ENCODE results near the gene BAZ2A. TPM values are rescaled to one million over a fixed set of nuclear protein-coding genes. Genes with fewer than 3 reads are reported as not detected.

Gene BAZ2A
- total RNA-seq, 2 donors from 2014 or later: 48.7 to 143 TPM

GRCh38 chr12:56644654-56645053 lies 14.5 kb upstream of the BAZ2A start:
- Histone ChIP-seq H3K9me3 (no peaks in the 10 kb centered on the region), H3K27ac (peak overlapping the region; percentile 87 to 94), H3K36me3 (peaks cover 13 to 14% of the 10 kb centered on the region in 2 donors), H3K4me1 (replicated peaks) (no peaks in the 10 kb centered on the region), H3K27me3 (replicated peaks; ENCODE audit: insufficient read depth) (no peaks in the 10 kb centered on the region), H3K4me3 (peak overlapping the region; percentile 88 to 96)
- TF ChIP-seq CTCF (IDR thresholded peaks at IDR 0.05) (no peak), POLR2AphosphoS5 (IDR thresholded peaks at IDR 0.05) (no peak), POLR2A (IDR thresholded peaks at IDR 0.05) (no peak)
- 49% methylated on average over 4 of the region's 4 CpGs for WGBS
- intact Hi-C loops (cut with DNase I): loop anchor here (5.0 kb wide), 1 partner anchor 43 kb away; the partner anchor contains the start of gene PTGES3
- no peak for DNase-seq (ENCODE audit: low spot score)

GRCh38 chr12:56641219-56641618 lies 11.1 kb upstream of the BAZ2A start:
- DNase-seq (ENCODE audit: low spot score): no peak
- Histone ChIP-seq H3K36me3 (peaks cover 14 to 29% of the 10 kb centered on the region in 2 donors), H3K27me3 (replicated peaks; ENCODE audit: insufficient read depth) (no peaks in the 10 kb centered on the region), H3K9me3 (no peaks in the 10 kb centered on the region), H3K27ac (no peak overlapping the region), H3K4me1 (replicated peaks) (peaks cover 5% of the 10 kb centered on the region), H3K4me3 (no peak overlapping the region)
- 79% methylated on average over 6 of the region's 6 CpGs for WGBS
- intact Hi-C loops (cut with DNase I): no loop called here
- TF ChIP-seq POLR2AphosphoS5 (IDR thresholded peaks at IDR 0.05) (no peak), CTCF (IDR thresholded peaks at IDR 0.05) (no peak), POLR2A (IDR thresholded peaks at IDR 0.05) (no peak)

GRCh38 chr12:56637621-56638020 lies 7.5 kb upstream of the BAZ2A start:
- TF ChIP-seq POLR2AphosphoS5 (IDR thresholded peaks at IDR 0.05) (no peak), POLR2A (IDR thresholded peaks at IDR 0.05) (no peak), CTCF (IDR thresholded peaks at IDR 0.05) (no peak)
- WGBS: 67% methylated on average over 2 of the region's 2 CpGs

GRCh38 chr12:56636675-56637540 lies 6.8 kb upstream of the BAZ2A start:
- Histone ChIP-seq H3K27ac (peak overlapping the region; percentile 98), H3K27me3 (replicated peaks; ENCODE audit: insufficient read depth) (no peaks in the 10 kb centered on the region), H3K36me3 (peaks cover 7 to 22% of the 10 kb centered on the region in 2 donors), H3K4me1 (replicated peaks) (peaks cover 17% of the 10 kb centered on the region), H3K4me3 (peak overlapping the region; percentile 68 to 85), H3K9me3 (no peaks in the 10 kb centered on the region)
- WGBS: 3% methylated on average over 12 of the region's 12 CpGs
- peak; percentile 76 for TF ChIP-seq POLR2A (IDR thresholded peaks at IDR 0.05)
- TF ChIP-seq POLR2AphosphoS5 (IDR thresholded peaks at IDR 0.05): peak; percentile 99
- TF ChIP-seq CTCF (IDR thresholded peaks at IDR 0.05): peak; percentile 33 to 77 (median 68)
- peak; percentile 99 for DNase-seq (ENCODE audit: low spot score)
- intact Hi-C loops (cut with DNase I): loop anchor here (5.0 to 10.0 kb wide), 4 partner anchors 65 to 448 kb away; partner anchors contain the start of genes NAB2, NACA and RBMS2

More at GRCh38 chr12:56637621-56638020, 7.5 kb upstream of the BAZ2A start:
- Histone ChIP-seq H3K9me3 (no peaks in the 10 kb centered on the region), H3K27me3 (replicated peaks; ENCODE audit: insufficient read depth) (no peaks in the 10 kb centered on the region), H3K36me3 (peaks cover 14 to 29% of the 10 kb centered on the region in 2 donors), H3K4me1 (replicated peaks) (peaks cover 10% of the 10 kb centered on the region), H3K4me3 (no peak overlapping the region), H3K27ac (peak overlapping the region; percentile 98)
- intact Hi-C loops (cut with DNase I): loop anchor here (5.0 to 10.0 kb wide), 4 partner anchors 65 to 447 kb away; partner anchors contain the start of genes NAB2, NACA and RBMS2
- no peak for DNase-seq (ENCODE audit: low spot score)

Measured in prostate gland (tissue), 2 donors.